UCSD-AML1 (cell line): ENCODE measurements around the gene OR2T35.

Source experiments
- DNase-seq: peaks from one replicate; lab custom pipeline; 2025; ENCODE audit not compliant: unreplicated experiment; lab: John Stamatoyannopoulos, UW

OR2T35 gene

DNA sequence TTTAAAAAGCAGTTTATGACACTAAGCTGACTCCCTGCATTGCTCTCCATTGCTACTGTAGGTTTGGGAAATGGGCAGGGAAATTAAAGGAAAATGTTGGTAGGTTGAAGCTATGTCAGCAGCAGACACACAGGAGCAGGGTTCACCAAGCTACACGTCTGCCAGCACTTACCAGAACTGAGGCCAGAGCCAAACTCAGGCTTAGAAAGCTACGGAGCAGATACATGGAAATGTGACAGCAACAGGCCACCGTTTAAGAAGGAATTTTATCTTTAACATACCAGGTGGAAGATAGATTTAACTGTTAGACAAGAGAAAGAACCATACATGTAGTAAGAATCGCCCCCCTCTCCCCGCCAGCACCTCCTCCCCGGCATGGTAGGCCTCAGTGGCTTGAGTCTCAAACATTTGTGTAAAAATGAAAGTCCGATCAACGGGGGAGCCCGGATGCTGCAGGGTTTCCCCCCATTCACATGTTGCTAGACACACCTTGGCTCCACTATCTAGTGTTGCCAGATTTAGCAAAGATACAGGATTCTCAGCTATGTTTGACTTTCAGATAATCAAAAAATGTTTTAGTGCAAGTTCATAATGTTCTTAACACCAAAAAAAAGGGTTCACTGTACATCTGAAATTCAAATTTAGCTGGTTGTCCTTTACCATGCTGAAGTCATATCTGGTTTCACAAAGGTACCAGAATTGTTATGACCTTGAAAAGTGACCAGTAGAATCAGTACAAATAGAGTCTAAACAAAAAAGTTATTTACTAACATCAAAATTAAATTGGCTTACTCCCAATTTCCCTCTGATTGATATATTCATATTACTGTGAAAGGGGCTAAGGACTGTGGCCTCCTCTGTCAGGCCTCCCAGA lies 16.9 kb downstream of the OR2T35 start:
- DNase-seq, result no peak

DNA sequence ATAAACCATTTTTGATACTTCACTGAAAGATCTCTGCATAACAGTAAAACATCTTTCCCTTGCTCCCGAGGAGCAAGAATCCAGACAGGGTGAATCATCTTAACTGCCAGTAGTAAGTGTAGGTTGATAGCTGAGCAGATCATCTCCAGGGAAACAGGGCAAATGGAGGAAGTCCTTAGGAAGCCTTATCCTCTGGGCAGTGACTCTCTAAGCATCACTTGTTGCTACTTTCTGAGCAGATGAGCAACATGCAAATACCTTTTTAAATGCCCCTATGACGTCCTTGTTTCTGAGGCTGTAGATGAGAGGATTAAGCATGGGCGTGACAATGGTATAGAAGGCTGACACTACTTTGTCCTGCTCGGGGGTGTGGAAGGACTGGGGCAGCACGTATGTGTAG lies 19.1 kb downstream of the OR2T35 start:
- DNase-seq, result no peak

DNA sequence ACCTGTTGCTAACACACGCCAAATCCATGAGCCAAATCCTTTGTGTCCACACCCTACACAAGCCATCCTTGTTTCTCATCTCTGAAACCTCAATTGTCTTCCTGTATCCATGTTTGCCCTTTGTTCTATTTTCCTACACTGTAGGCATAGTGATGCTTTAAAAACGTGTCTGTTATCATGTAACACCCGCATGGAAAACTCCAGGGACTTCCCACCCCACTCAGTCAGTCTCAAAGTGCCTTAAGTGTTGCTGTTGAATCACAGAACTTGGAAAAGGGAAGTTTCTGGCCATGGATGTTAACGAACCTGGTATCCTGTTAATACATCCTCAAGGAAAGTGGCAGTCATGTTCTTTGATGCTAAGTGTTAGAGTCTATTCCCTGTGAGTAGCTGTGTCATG lies 19.9 kb downstream of the OR2T35 start:
- no peak for DNase-seq

DNA sequence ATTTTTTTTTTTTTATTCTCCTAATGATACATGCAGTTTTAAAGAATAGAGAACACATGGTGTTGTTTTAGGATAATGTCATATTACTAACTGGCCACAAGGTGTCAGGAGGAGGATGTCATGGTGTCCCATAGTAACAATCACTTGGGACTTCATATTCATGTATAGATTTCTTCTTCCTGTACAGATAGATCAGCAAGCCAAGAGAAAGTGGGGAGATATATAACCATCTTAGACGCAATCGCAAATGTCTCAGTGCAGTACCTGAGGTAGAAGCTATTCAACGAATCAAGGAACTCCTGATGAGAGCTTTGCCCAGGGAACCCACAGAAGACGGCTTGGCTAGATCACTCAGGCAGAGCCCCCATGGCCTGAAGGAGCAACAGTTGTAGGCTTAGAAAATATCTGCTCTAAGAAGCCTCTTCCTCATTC lies 22.5 kb downstream of the OR2T35 start:
- no peak for DNase-seq

DNA sequence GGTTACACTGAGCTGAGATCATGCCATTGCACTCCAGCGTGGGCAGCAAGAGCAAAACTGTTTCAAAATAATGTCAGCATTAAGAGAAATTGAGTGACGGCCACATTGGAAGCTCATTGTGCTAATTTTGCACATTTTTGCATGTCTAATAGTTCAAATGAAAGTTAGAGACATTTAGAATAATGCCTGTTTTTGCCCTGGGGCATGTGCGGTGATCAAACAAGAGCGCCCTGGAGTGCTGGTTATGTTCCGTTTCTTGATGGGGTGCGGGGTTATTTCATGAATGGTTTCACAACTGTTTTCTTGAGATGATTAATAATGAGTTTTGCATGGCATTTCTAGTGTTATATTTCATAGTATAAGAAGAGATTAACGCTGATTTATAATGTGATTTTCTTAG lies 23.3 kb downstream of the OR2T35 start:
- DNase-seq, result no peak

DNA sequence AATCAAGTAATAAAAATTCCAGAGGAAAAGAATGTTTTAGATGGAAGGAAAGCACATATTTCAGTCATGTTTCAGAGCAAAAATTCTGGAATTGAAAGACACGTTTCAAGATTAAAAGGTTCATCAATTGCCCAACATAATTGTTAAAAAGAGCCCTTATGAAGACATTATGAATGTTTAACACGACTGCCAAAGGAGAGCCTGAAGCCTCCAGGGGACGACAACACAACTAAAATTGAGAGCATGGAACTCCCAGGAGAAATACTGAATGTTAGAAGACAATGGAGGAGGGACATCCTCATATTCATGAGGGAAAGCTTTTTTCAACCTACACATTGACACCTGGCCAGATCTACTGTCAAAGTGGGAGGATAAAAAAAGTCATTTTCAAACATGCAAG lies 26.2 kb downstream of the OR2T35 start:
- peak; percentile 38 for DNase-seq

DNA sequence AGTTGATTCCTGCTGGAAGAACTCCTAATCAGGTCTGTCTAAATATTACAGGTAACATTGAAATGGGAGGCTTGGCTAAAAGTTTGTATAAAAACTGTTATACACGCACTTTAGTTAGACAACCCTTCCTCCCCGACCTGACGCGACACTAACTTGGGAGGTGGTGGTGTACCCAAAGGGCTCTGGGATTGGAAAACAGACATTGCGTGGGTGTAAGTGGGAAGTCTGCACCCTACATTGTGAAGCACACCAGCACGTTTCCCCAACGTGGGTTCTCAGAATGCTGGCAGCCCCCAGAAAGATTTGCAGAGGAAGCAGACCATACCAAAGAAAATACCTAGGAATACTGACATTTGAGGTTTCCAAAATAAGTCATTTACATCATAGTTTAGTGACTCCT lies 27.0 kb downstream of the OR2T35 start:
- no peak for DNase-seq

DNA sequence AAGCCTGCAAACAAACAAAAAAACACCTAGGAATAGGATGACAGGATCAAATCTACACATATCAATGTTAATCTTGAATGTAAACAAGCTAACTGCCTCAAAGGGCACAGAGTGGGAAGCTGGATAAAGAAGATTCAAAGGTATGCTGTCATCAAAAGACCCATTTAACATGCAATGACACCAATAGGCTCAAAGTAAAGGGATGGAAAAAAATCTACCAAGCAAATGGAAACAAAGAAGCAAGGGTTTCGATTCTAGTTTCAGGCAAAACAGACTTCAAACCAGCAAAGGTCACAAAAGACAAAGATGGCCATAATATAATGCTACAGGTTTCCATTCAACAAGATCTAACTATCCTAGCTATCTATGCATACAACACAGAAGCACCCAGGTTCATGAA lies 31.3 kb downstream of the OR2T35 start:
- DNase-seq, result no peak

DNA sequence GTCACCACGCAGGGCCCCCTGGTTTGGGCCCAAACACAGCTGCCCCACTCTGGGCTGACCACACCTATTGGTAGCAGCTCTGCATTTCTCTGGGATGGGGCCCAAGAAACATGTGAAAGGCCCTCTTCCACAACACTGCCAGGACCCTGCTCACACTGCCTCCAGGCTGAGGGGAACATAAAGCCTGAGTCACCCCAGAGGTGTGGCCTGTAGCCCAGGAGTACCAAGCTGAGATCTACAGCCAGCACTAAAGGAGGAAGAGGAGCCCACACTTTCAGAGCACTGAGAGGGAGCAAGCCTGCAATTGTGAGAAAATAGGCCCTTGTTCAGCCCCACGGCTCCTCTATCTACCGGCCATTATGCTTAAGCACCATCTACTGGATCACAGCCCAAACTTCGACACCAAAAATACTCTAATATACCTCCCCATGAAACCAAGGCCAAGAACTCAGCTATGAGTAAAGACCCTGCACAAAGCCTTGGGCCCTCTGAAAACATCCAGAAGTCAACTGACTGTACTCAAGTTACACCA lies 33.1 kb downstream of the OR2T35 start:
- peak; percentile 24 for DNase-seq

DNA sequence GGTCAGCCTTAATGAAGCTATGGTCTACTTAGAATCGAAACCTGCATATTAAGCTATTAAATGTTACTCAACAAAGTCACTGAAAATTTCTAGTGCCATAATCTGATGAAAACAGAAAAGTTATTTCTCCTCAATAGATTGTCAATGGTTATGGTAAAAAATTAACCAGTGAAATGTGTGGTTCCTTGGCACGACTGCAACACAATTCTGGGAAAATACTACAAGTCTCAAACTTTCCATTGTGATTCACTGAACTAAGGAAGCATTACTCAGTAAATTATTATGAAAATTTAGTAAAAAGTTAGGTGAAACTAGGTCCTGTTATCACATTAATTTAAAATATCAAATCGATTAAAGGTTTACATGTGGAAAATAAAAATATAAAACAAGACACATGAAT lies 34.8 kb downstream of the OR2T35 start:
- DNase-seq, result no peak

DNA sequence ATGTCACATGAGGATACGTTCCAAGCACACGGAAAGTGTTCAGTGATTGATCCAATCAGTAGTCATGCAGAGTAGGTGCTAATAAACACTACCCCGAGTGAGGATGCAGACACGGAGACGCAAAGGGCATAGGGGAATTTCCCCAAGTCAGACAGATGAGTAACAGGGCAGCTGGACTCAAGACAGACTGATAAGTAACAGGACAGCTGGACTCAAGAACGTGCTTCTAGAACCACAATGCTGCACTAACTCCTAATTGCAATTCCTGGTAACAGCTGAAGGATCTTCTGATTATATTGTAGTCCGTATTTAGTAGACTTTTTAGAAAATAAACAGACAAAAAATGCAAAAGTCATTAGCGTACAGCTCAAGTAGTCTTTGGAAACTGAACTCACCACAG lies 45.7 kb downstream of the OR2T35 start:
- DNase-seq, result no peak

DNA sequence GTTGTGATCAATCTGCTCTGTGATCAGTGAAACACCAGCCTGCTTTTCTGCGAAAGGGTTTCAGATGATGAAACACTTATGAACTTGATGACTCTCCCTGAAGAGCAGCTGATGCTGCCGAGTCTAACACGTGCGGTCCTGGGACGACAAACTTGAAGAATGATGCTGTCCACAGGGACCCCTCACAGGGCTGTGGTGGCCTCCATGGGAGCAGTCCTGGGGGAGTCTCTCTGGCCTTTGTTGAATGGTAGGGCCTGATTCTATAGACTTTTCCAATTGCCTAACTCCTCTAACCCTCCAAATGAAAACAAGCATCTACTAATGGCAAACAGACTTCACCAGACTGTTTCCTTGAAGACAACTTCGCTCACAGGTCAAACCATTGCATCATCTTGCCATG lies 47.5 kb downstream of the OR2T35 start, which contains the start of gene OR2T10:
OR2T10 (minus strand) TSS at position 112 of the 400 bp plus-strand sequence. CDS start 3,932 bp downstream, outside the sequence.
- DNase-seq, result no peak

DNA sequence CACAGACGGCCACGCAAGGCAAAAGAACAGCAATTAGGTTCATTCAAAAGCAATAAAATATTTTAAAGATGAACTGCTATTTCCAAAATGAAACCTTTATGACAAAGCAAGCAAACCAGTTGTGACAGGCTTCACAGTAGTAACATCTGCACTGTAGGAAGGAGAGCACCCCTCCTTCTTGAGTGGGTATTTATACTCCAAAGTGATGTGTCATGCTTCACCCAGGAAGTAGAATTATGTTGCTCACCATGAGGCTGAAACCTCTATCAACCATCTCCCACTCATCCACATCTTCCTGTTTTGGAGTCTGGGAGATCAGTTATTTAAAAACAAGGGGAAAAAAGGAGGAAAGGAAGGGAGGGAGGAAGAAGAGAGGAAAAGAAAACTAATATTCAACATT lies 48.5 kb downstream of the OR2T35 start:
- no peak for DNase-seq

DNA sequence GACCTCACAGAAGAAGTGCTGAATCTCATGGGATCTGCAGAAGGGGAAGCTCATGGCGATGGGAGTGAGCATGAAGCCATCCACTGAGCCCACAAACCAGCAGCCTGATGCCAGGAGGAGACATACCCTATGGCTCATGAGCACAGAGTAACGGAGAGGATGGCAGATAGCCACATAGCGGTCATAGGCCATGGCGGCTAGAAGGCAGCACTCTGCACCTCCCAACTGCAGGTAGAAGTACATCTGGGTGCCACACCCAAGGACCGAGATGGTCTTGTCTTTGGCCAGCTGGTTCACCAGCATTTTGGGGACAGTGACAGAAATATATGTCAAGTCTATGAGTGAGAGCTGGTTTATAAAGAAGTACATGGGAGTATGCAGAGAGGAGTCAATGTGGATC lies 51.9 kb downstream of the OR2T35 start:
- DNase-seq, result no peak

DNA sequence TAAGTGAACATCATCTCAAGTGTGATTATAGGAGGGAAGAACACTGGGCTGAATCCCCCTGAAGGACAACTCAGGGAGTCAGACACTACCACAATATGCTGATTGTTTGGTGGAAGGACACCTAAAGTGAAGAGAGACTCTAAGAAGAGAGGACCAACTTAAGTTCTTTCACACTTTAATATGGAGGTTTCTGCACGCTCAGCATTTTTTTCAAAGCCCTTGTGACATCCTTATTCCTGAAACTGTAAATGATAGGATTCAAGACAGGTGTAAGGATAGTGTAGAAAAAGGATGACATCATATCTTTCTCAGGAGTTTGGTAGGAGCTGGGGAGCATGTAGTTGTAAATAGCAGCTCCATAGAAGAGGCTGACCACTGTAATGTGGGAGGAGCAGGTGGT lies 52.4 kb downstream of the OR2T35 start:
- DNase-seq, result no peak

DNA sequence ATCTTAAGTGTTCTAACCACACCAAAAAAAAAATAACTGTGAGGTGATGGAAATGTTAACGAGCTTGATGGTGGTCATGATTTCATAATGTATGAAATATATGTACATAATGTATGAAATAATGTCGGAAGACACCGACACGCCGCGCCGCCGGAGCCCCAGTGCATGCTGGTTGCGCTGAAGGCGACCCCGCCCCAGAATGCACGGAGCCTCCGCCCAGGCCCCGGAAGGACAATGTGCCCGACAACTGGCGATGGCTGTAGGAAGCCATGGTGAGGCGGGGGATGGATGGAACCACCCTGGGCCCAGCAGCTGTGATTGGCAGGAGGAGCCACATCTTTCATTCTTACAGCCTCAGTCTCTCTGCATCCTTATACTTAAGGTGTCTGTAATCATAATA lies 55.0 kb downstream of the OR2T35 start:
- DNase-seq, result no peak

DNA sequence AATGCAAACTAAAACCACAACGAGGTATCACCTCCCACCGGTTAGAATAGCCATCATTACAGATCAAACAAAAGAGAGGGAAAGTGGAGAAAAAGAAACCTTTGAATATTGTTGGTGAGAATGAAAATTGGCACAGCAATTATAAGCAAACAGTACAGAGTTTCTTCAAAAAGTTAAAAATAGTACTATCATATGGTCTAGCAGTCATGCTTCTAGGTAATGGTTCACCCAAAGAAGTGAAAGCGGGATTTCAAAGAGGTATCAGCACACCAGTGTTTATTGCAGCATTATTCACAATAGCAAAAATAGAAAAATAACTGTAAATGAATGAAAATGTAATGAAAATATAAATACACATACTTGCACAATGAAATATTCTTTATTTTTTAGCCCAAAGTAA lies 55.7 kb downstream of the OR2T35 start:
- no peak for DNase-seq
